Mucosa of stomach (tissue), 1 donor: ENCODE results near the gene AKAP3.

ENCODE experiments used
- H3K27me3 ChIP-seq: one replicate; pipeline ENCODE4 v1.7.0; 2013; ENCODE audit warnings: mild to moderate bottlenecking, low read length; ENCODE audit not compliant: control insufficient read depth, insufficient read depth
- H3K36me3 ChIP-seq: one replicate; pipeline ENCODE4 v1.7.0; 2013; ENCODE audit warnings: low read length; ENCODE audit not compliant: control insufficient read depth, insufficient read depth
- H3K4me1 ChIP-seq: one replicate; pipeline ENCODE4 v1.7.0; 2013; ENCODE audit warnings: mild to moderate bottlenecking, low read length; ENCODE audit not compliant: control insufficient read depth, insufficient read depth
- H3K4me3 ChIP-seq: one replicate; pipeline ENCODE4 v1.7.0; 2013; ENCODE audit warnings: low read length
- H3K9ac ChIP-seq: one replicate; pipeline ENCODE4 v1.7.0; 2013; ENCODE audit warnings: mild to moderate bottlenecking, low read length, moderate library complexity
- H3K9me3 ChIP-seq: one replicate; pipeline ENCODE4 v1.7.0; 2013; ENCODE audit warnings: mild to moderate bottlenecking, low read length, moderate library complexity; ENCODE audit not compliant: control insufficient read depth
- donor health status: Pancreatic carcinoma.

AKAP3 gene

GRCh38 chr12:4643747-4644146 lies 5.1 kb downstream of the AKAP3 start:
- H3K36me3 ChIP-seq, result no peaks in the 10 kb centered on the region
- no peak overlapping the region for H3K4me3 ChIP-seq
- H3K9ac ChIP-seq, result no peak overlapping the region
- H3K4me1 ChIP-seq, result peaks cover 9% of the 10 kb centered on the region
- H3K9me3 ChIP-seq, result no peaks in the 10 kb centered on the region
- H3K27me3 ChIP-seq, result no peaks in the 10 kb centered on the region

GRCh38 chr12:4630262-4630661 lies 18.6 kb downstream of the AKAP3 start:
- no peaks in the 10 kb centered on the region for H3K27me3 ChIP-seq
- H3K4me3 ChIP-seq, result no peak overlapping the region
- no peaks in the 10 kb centered on the region for H3K36me3 ChIP-seq
- no peaks in the 10 kb centered on the region for H3K9me3 ChIP-seq
- no peak overlapping the region for H3K9ac ChIP-seq
- H3K4me1 ChIP-seq, result no peaks in the 10 kb centered on the region

GRCh38 chr12:4628406-4628805 lies 20.4 kb downstream of the AKAP3 start:
- Histone ChIP-seq H3K9me3 (no peaks in the 10 kb centered on the region), H3K27me3 (no peaks in the 10 kb centered on the region), H3K4me3 (no peak overlapping the region), H3K9ac (no peak overlapping the region), H3K4me1 (no peaks in the 10 kb centered on the region), H3K36me3 (no peaks in the 10 kb centered on the region)

GRCh38 chr12:4626543-4626942 lies 22.3 kb downstream of the AKAP3 start:
- no peaks in the 10 kb centered on the region for H3K27me3 ChIP-seq
- H3K9me3 ChIP-seq, result no peaks in the 10 kb centered on the region
- H3K36me3 ChIP-seq, result no peaks in the 10 kb centered on the region

GRCh38 chr12:4621511-4621910 lies 27.3 kb downstream of the AKAP3 start:
- Histone ChIP-seq H3K27me3 (no peaks in the 10 kb centered on the region), H3K4me3 (no peak overlapping the region), H3K36me3 (no peaks in the 10 kb centered on the region), H3K9me3 (no peaks in the 10 kb centered on the region), H3K9ac (no peak overlapping the region), H3K4me1 (no peaks in the 10 kb centered on the region)

More at GRCh38 chr12:4626543-4626942, 22.3 kb downstream of the AKAP3 start:
- no peak overlapping the region for H3K4me3 ChIP-seq
- no peaks in the 10 kb centered on the region for H3K4me1 ChIP-seq
- H3K9ac ChIP-seq, result no peak overlapping the region

GRCh38 chr12:4615667-4616066 lies 33.2 kb downstream of the AKAP3 start:
- Histone ChIP-seq H3K9me3 (no peaks in the 10 kb centered on the region), H3K36me3 (peaks cover 10% of the 10 kb centered on the region), H3K4me1 (no peaks in the 10 kb centered on the region), H3K27me3 (no peaks in the 10 kb centered on the region), H3K4me3 (no peak overlapping the region), H3K9ac (no peak overlapping the region)

GRCh38 chr12:4610481-4610880 lies 38.4 kb downstream of the AKAP3 start:
- Histone ChIP-seq H3K36me3 (peaks cover 11% of the 10 kb centered on the region), H3K9me3 (no peaks in the 10 kb centered on the region)

GRCh38 chr12:4609071-4609470 lies 39.8 kb downstream of the AKAP3 start:
- no peaks in the 10 kb centered on the region for H3K4me1 ChIP-seq
- no peak overlapping the region for H3K9ac ChIP-seq
- peaks cover 11% of the 10 kb centered on the region for H3K36me3 ChIP-seq
- H3K4me3 ChIP-seq, result no peak overlapping the region
- no peaks in the 10 kb centered on the region for H3K9me3 ChIP-seq
- H3K27me3 ChIP-seq, result no peaks in the 10 kb centered on the region

More at GRCh38 chr12:4610481-4610880, 38.4 kb downstream of the AKAP3 start:
- H3K4me1 ChIP-seq, result no peaks in the 10 kb centered on the region
- H3K4me3 ChIP-seq, result no peak overlapping the region
- no peak overlapping the region for H3K9ac ChIP-seq
- no peaks in the 10 kb centered on the region for H3K27me3 ChIP-seq

- H3K27me3 ChIP-seq, result no peaks in the 10 kb centered on the region
- no peak overlapping the region for H3K9ac ChIP-seq
- H3K36me3 ChIP-seq, result peaks cover 4% of the 10 kb centered on the region
- H3K9me3 ChIP-seq, result no peaks in the 10 kb centered on the region
- H3K4me1 ChIP-seq, result no peaks in the 10 kb centered on the region
- H3K4me3 ChIP-seq, result no peak overlapping the region
Observed at GRCh38 chr12:4607056-4607455, 41.8 kb downstream of the AKAP3 start.

GRCh38 chr12:4604684-4605193 lies 44.1 kb downstream of the AKAP3 start:
- Histone ChIP-seq H3K9me3 (no peaks in the 10 kb centered on the region), H3K9ac (peak overlapping the region; percentile 83), H3K4me1 (no peaks in the 10 kb centered on the region), H3K36me3 (no peaks in the 10 kb centered on the region), H3K4me3 (peak overlapping the region; percentile 92), H3K27me3 (no peaks in the 10 kb centered on the region)

GRCh38 chr12:4603946-4604345 lies 44.9 kb downstream of the AKAP3 start:
- Histone ChIP-seq H3K9ac (no peak overlapping the region), H3K27me3 (no peaks in the 10 kb centered on the region), H3K4me3 (no peak overlapping the region)

GRCh38 chr12:4603421-4603820 lies 45.4 kb downstream of the AKAP3 start:
- Histone ChIP-seq H3K4me1 (no peaks in the 10 kb centered on the region), H3K27me3 (no peaks in the 10 kb centered on the region), H3K9ac (no peak overlapping the region), H3K36me3 (no peaks in the 10 kb centered on the region), H3K9me3 (no peaks in the 10 kb centered on the region), H3K4me3 (no peak overlapping the region)

More at GRCh38 chr12:4603946-4604345, 44.9 kb downstream of the AKAP3 start:
- H3K9me3 ChIP-seq, result no peaks in the 10 kb centered on the region
- H3K4me1 ChIP-seq, result no peaks in the 10 kb centered on the region
- H3K36me3 ChIP-seq, result no peaks in the 10 kb centered on the region

- H3K9ac ChIP-seq, result no peak overlapping the region
- H3K36me3 ChIP-seq, result no peaks in the 10 kb centered on the region
- H3K4me3 ChIP-seq, result no peak overlapping the region
Observed at GRCh38 chr12:4595881-4596280, 53.0 kb downstream of the AKAP3 start.

More at GRCh38 chr12:4595881-4596280, 53.0 kb downstream of the AKAP3 start:
- no peaks in the 10 kb centered on the region for H3K27me3 ChIP-seq
- no peaks in the 10 kb centered on the region for H3K9me3 ChIP-seq
- no peaks in the 10 kb centered on the region for H3K4me1 ChIP-seq
